NCI-H526 (cell line): ENCODE results near the gene CPZ.

Experiments
- DNase-seq, 2 experiments: peaks; one replicate each; lab custom pipeline; 2025; lab: John Stamatoyannopoulos, UW

The CPZ gene

GRCh38 chr4:8592366-8593263 lies at the start of gene CPZ:
TSS of gene CPZ (plus strand) at chr4:8592765. CDS start at chr4:8592834, 69 bp downstream.
- DNase-seq: peak in 1 of 2 experiments; percentile 28

GRCh38 chr4:8542776-8543525 lies 49.6 kb upstream of the CPZ start:
- DNase-seq: no peak

- no peak for DNase-seq
These were observed 48.9 kb upstream of the CPZ start for GRCh38 chr4:8543623-8544022.

GRCh38 chr4:8544282-8544681 lies 48.3 kb upstream of the CPZ start:
- DNase-seq: no peak

GRCh38 chr4:8544741-8545438 lies 47.7 kb upstream of the CPZ start:
- DNase-seq: no peak

GRCh38 chr4:8545439-8545765 lies 47.2 kb upstream of the CPZ start:
- DNase-seq: no peak

- no peak for DNase-seq
These were observed 45.8 kb upstream of the CPZ start for GRCh38 chr4:8546766-8547107.

GRCh38 chr4:8547108-8547911 lies 45.3 kb upstream of the CPZ start:
- DNase-seq: peak; percentile 10 to 40

GRCh38 chr4:8547912-8548730 lies 44.4 kb upstream of the CPZ start:
- no peak for DNase-seq

- DNase-seq: no peak
These were observed 43.7 kb upstream of the CPZ start for GRCh38 chr4:8548731-8549351.

GRCh38 chr4:8549352-8549931 lies 43.1 kb upstream of the CPZ start:
- no peak for DNase-seq

- DNase-seq: no peak
These were observed 41.9 kb upstream of the CPZ start for GRCh38 chr4:8550691-8551090.

- DNase-seq: no peak
These were observed 40.5 kb upstream of the CPZ start for GRCh38 chr4:8552024-8552423.

GRCh38 chr4:8552581-8553205 lies 39.9 kb upstream of the CPZ start:
- no peak for DNase-seq

GRCh38 chr4:8553216-8553615 lies 39.3 kb upstream of the CPZ start:
- DNase-seq: no peak

- no peak for DNase-seq
These were observed 38.6 kb upstream of the CPZ start for GRCh38 chr4:8553991-8554405.

- DNase-seq: no peak
These were observed 37.9 kb upstream of the CPZ start for GRCh38 chr4:8554555-8555100.

- no peak for DNase-seq
These were observed 36.8 kb upstream of the CPZ start for GRCh38 chr4:8555716-8556115.

- DNase-seq: no peak
These were observed 36.0 kb upstream of the CPZ start for GRCh38 chr4:8556341-8557150.
